ENCODE measurements around the gene SPOCK2. TPM values are rescaled to one million over a fixed set of nuclear protein-coding genes. Genes with fewer than 3 reads are reported as not detected.

SPOCK2 gene
- total and polyA plus RNA-seq, 2 donors (not counting 3 experiments of a cell fraction or from before 2014, with no cell fraction given): 0.40 to 1.1 TPM

DNA sequence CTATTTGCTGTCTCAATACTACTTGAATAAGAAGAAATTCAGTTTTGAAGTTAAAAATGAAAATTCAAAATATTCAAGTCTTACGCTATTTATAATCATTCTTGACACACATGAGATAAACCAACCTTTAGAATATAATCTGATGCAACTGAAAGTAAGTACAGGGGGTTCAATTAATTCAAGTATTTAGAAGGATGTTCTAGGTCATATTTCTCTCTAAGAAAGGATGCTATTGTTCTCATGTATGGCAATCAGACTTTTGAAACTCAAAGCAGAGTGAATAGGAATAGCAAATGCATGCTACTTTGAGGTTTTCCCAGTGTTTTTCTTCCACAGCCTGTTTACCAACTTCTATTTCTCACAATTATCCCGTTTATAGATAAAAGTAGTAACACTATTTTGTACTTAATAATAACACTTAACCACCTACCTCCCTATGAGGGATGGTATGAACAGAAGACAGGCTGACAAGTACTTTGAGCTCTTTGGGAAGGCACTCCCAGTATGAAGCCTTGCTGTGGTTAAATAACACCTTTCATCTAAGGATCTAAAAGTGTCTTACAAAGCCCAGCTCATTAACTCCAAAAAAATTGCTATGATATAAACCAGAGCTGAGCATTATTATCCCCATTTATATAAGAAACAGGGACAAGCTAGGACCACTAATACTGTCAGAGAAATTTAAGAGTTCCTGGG lies 18.0 kb upstream of the SPOCK2 start:
- H3K79me2 ChIP-seq (ENCODE audit: control insufficient read depth, insufficient read depth, low read length): no peaks in the 10 kb centered on the region
- no peaks in the 10 kb centered on the region for H3K9me3 ChIP-seq (replicated peaks; ENCODE audit: control insufficient read depth, insufficient read depth, low read length)
- POLR2A ChIA-PET: interaction anchor here (0.7 kb wide), 1 partner anchor 22 kb away, joined by 4 read pairs; no protein-coding TSS in a partner anchor
- no peak overlapping the region for H3K27ac ChIP-seq (ENCODE audit: insufficient read depth, low read depth, low read length)
- no peak overlapping the region for H3K4me2 ChIP-seq (ENCODE audit: insufficient read depth, low read length)
- H3K36me3 ChIP-seq (ENCODE audit: control insufficient read depth in 2 of 2, extremely low read depth in 1 of 2, insufficient read depth in 2 of 2, low read length in 2 of 2): peaks cover 0 to 2% of the 10 kb centered on the region in 2 experiments
- H4K20me1 ChIP-seq (replicated peaks; ENCODE audit: control insufficient read depth, extremely low read depth, insufficient read depth, low read length): no peaks in the 10 kb centered on the region
- TF ChIP-seq FOS (IDR thresholded peaks at IDR 0.05; ENCODE audit: borderline replicate concordance, insufficient read depth, low read length) (no peak), EZH2 (IDR thresholded peaks at IDR 0.05; ENCODE audit: borderline replicate concordance, low read depth, low read length, severe bottlenecking) (no peak), JUN (IDR thresholded peaks at IDR 0.05; ENCODE audit: borderline replicate concordance, insufficient read depth, insufficient read length, low read depth) (no peak), POLR2A (IDR thresholded peaks at IDR 0.05; ENCODE audit: low read depth, low read length) (no peak), GATA2 (IDR thresholded peaks at IDR 0.05; ENCODE audit: insufficient read depth, insufficient read length, low read depth, low read length) (no peak), POLR2AphosphoS5 (IDR thresholded peaks at IDR 0.05; ENCODE audit: insufficient read depth, low read depth, low read length) (no peak)
- TF ChIP-seq, protein P1, sequence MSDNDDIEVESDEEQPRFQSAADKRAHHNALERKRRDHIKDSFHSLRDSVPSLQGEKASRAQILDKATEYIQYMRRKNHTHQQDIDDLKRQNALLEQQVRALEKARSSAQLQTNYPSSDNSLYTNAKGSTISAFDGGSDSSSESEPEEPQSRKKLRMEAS (IDR thresholded peaks at IDR 0.05; ENCODE audit: insufficient read depth, insufficient read length): no peak
- TF ChIP-seq, protein P2, sequence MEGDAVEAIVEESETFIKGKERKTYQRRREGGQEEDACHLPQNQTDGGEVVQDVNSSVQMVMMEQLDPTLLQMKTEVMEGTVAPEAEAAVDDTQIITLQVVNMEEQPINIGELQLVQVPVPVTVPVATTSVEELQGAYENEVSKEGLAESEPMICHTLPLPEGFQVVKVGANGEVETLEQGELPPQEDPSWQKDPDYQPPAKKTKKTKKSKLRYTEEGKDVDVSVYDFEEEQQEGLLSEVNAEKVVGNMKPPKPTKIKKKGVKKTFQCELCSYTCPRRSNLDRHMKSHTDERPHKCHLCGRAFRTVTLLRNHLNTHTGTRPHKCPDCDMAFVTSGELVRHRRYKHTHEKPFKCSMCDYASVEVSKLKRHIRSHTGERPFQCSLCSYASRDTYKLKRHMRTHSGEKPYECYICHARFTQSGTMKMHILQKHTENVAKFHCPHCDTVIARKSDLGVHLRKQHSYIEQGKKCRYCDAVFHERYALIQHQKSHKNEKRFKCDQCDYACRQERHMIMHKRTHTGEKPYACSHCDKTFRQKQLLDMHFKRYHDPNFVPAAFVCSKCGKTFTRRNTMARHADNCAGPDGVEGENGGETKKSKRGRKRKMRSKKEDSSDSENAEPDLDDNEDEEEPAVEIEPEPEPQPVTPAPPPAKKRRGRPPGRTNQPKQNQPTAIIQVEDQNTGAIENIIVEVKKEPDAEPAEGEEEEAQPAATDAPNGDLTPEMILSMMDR (IDR thresholded peaks at IDR 0.05; ENCODE audit: extremely low read depth in 1 of 2, insufficient read depth in 1 of 2, low read depth in 1 of 2, low read length in 2 of 2): no peak
- H3K9ac ChIP-seq (replicated peaks; ENCODE audit: extremely low read depth, insufficient read depth, low read length): no peak overlapping the region
- BruUV-seq (replicated peaks): no TSS peak
- CTCF ChIA-PET: no interaction called here
- no peaks in the 10 kb centered on the region for H3K9me1 ChIP-seq (replicated peaks; ENCODE audit: control insufficient read depth, extremely low read depth, insufficient read depth, low read length)
- no peak overlapping the region for H2AFZ ChIP-seq (ENCODE audit: low read depth, low read length)
- no peak overlapping the region for H3K4me3 ChIP-seq (replicated peaks in 1 of 3; ENCODE audit: insufficient read depth in 1 of 3, low read depth in 1 of 3, low read length in 3 of 3)
- dilution Hi-C loops (cut with MboI; ENCODE audit: extremely low pct_ligation_motif_present, low sequenced_read_pairs) (no loop called here), intact Hi-C loops (cut with micrococcal nuclease) (no loop called here)
- no peak for FAIRE-seq
- DNase-seq (ENCODE audit: low read depth, low spot score): no peak
- no peaks in the 10 kb centered on the region for H3K4me1 ChIP-seq (ENCODE audit: control insufficient read depth, extremely low read depth, insufficient read depth, low read length)
- no peaks in the 10 kb centered on the region for H3K27me3 ChIP-seq (ENCODE audit: control insufficient read depth in 2 of 2, insufficient read depth in 2 of 2, low read length in 2 of 2)
